Hindlimb muscle (tissue), 1 donor: Measurements from ENCODE around the gene CTNNA2. TPM values are rescaled to one million over a fixed set of nuclear protein-coding genes. Genes with fewer than 3 reads are reported as not detected.

Experiments used
- DNase-seq: peaks from one replicate; pipeline ENCODE4 v3.0.0-alpha.2; 2013
- polyA plus RNA-seq: library from polyadenylated mRNA; unstranded; fragments of 120-200 nt; gene quantifications from one replicate; pipeline ENCODE4 v1.2.1, GENCODE V29; 2013; ENCODE audit not compliant: insufficient read length

Gene CTNNA2
- polyA plus RNA-seq, 1 donor = 0.59 TPM

DNA sequence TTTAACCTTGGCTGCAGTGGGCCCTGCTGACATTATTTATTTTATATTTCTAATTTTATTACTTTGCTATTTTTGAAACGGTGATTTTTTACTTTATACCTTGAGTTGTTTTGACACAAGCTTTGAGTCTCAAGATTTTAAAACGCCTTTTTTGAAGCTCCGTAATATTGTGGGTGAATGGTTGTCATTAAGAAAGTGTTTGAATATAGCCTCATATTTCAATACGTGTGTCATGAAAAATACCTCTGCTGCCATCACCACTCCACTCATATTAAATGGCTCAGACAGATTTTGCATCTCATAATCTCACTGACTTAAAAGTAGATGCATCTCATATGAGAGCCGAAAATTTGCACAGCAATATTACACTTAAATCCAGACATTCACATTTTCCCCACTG, 106.6 kb downstream of the CTNNA2 start:
- DNase-seq = no peak

DNA sequence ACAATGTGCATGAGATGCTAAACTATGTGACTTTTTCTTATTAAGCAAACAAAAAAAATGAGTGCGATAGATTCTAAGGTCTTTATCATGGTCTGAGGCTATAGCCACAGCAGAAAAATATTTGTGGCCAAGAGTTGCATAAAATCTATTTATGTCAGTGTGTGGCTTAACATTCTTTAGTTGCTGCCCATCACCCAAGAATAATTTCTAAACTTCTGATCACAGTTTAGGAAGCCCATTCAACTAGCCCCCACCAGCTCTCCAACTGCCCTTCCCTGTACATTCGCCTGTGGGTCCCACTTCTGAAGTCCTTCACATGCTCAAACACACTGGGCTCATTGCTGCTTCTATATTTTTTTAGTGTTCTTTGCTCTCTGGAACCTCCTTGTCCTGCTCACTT, 107.1 kb downstream of the CTNNA2 start:
- no peak for DNase-seq

DNA sequence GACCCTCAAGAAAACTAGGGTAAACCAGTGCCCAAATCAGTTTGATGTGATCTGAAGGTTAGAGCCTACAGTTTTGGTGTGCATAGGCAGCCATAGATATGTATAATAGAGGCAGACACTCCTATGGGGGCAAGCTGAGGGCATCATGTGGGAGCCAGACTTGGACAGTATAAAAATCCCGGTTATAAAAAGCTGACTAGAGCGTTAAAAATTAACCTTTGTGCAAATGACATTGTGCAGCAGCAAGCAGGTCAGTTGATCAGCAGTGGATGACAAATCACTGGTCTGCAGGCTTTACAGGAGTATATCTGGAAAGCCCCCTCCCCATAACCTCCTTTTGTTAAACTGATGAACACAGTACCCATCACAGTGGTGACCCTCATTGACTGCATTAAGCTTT, 107.8 kb downstream of the CTNNA2 start:
- DNase-seq = no peak

DNA sequence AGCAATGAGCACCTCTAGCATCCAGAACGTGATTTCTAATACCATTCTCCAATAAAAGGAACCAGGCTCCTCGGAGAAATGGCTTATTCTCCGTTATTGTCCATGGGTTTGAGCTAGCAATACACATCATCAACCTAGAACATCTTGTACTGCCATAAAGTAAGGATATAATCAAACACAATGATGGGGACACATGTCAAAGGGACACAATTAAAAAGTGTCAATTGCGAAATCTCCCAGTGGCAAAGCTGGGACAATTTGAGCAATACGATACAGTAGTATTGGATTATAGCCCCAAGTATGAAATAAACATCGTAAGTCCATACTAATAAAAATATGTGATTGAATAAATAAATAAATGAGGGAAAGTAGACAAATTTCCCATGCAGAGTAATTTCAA, 108.4 kb downstream of the CTNNA2 start:
- DNase-seq = no peak

DNA sequence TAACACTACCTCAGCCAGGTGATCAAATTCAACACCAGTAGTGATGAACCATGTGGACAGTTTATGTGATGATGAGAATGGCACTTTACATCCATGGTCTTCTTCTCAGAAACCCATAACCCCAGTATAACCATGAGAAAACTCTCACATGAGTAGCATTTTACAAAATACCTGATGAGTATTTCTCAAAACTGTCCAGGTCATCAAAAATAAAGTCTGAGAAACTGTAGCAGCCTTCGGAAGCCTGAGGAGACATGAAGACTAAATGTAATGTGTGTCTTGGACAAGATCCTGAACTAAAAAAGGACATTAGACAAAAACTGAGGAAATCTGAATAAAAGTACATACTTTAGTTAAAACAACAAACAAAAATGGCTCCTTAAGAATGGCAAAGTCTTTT, 108.9 kb downstream of the CTNNA2 start:
- DNase-seq = no peak

DNA sequence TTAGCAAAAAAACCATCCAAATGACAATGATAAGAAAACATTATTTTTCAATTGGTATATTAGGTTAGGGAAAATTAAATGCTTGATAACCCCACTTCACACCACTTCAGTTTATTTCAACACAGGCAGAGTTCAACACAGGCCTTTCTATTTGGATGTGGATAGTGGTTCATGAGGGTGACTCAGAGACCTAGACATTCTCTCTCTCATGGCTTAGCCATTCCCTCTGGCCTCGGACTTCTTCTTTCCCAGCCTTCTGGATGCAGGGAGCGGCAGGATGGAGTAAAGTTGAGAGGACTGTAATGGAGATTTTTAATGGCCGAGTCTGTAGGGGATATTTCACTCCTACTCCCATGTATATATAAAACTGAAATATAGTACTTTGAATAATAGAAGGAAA, 109.7 kb downstream of the CTNNA2 start:
- no peak for DNase-seq

DNA sequence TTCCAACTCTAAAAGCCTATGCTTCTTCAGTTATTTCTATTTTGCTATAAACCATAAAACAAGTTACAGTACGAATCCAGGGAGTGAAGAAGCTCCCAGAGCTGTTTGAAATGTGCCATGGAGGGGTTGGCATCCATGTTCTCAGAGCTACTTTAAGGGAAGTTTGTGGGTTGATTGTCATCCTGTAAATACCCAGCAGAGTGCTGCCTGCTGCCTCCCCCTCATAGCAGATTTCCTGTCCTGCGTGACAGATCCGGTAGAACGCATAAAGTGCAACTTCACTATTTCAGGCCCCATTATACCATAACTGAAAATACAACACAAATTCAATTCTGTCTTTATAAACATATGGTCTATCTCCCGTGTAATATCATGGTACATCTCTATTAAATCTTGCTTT, 114.4 kb downstream of the CTNNA2 start:
- DNase-seq = no peak

DNA sequence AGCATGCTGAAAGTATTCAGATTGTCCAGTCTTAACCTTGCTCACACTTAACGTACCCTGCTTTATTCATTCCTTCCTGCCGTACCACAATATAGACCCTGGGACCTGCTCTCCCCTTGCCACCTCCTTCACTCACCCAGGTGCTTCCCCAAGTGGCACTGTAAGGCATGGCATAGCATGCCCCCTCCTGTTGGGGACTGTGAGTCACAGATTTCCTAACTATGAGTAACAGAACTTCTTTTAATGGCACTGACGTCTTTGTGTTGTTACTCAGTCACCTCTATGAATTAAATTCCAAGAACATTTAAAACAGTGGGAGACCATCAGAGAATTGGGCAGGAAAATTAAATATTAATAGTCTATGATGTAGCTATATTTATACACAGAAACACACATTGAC, 117.2 kb downstream of the CTNNA2 start:
- no peak for DNase-seq

DNA sequence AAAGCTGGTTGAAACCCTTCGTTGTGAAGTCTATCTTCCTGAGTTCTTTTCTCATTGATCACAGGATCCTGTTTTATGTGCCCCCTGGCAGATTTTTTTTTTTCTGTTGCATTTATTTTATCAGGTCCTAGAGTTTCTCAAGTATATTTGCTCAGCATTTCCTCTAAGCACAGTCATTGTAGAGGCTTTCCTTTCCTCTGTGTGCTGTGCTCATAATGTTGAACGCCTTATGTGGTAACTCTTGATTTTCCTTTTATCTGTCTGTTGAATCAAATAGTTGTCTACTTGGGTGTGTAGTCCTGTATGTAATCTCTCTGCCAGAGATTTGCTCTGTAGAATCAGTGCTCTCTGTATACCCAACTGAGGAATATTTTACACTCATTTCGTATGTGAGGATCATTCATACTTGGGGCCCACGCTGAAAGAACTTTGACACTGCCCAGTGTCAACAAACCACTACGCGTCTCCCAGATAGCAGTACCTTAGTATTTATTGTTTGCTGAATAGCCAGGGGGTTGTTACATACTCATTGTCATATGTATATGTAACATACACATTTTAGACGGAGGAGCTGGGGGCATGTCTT, 118.2 kb downstream of the CTNNA2 start:
- DNase-seq = no peak

DNA sequence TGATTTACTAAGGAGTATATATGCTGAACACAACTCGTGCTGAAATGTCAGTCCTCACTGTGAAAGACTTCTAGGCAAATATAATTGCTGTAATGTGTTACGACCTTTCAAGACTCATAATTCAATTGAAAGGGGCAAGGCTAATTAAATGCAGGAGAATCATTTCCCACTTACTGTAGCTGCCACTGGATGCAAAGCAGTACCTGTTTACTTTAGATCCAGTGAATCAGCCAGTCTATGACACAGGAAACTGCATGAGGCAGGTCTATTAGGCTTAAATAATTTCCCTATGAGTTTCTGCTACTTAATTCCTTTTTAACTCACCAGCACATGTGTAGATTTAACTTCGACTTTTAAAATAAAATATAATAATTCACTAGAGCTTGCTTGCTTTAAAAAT, 125.6 kb downstream of the CTNNA2 start:
- no peak for DNase-seq

DNA sequence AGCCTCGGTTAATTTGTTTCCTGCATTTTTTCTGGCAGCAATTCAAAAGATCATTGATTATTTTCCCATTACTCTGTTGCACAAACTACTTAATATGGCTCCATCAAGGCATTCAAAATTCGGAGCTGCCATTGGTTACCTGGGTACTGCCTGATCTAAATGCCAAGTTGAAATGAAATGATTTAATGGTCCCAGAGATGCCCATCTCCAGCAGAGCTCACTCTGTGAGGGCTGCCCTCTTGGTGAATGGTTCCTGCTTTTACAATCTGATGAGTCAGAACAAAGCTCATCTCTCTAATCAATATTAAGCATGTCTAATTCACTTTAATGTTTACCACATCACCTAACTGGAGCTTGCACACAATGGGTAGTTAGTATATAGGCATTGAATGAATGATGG, 126.1 kb downstream of the CTNNA2 start:
- no peak for DNase-seq

DNA sequence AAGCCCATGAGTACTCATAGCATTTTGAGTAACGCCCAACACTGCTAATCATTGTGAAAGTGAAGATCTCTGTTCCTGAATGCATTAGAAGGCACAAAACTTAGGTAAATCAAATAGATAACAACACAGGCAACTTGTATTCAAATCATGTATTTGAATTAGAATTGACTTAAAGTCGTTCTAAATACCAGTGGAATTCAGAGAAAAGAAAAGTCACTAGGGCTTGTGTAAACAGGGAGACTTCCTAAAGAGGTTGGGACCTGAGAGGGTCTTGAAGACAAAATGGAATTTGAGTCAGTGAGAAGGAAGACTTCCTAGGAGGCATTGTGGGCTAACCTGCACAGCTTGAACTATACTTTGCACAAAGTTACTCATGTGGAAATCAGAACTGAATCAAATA, 127.2 kb downstream of the CTNNA2 start:
- no peak for DNase-seq

DNA sequence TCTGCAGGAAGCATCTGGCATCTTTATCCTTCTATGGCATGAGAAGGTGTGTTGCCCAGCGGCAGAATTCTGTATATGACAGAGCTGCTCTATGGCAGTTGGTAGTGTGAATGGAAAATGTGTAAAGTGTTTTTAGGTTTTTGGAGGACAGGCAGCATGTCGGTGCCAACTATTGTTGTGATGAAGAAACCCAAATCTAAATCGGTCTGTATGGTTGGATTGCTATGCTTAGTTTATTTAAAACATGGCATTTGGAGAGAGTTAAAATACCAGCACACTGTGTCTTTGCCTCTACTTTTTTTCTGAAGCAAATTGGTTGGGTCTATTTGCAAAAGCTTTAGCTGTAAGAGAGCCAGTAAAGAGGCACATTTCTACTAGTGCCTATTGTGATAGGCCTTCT, 136.7 kb downstream of the CTNNA2 start:
- no peak for DNase-seq

DNA sequence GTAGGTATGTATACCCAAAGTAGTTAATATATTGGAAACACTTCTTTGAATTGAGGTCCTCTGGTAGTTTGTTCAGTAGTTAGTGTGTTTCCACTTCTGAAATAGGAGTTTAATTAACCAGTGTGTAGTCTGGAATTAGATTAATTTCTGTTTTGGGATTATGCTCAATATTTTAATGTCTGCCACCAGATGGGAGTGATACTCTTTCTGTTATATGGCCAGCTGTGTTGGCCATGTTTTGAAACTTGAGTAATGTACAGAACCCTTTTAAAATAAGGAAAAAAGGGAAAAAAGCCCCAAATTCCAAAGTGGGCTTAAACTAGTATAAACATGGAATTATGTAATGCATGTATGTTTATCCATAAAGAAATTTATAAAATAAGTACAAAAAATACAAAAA, 147.7 kb downstream of the CTNNA2 start:
- no peak for DNase-seq

DNA sequence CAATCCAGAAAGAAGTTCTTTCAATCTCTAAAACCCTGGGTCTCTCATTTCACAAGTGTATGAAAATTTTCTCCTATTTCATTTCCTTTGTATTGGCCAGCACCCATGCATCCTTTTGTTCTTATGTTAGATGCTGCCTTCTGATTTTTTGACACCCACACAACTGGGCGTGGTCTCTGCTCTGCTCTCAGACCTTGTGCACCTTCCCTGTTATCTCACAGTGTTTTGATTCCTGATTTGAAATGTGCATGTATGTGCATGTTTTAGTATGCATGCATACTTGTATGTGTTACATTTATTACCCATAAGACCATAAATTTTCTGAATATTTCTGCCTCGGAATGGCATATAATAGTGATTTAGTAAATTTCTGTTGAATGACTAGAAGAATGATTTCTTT, 152.2 kb downstream of the CTNNA2 start:
- DNase-seq = no peak

DNA sequence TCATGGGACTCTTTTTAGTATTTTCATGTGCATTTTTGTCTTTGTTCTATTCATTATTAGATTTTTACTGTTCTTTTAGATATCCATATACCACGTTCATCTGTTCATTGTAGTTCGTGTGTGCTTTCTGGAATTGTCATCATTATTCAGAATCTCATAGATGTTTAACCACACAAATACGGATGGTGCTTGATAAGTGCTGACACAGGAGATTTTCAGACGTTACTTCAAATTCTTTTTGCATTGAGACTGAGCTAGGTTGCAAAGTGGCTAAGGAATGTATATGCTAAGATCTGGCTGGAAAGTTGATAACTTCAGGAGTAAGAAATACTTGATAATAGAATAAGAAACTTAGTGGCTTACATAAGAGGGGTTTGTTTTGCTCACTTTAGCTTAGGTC, 153.6 kb downstream of the CTNNA2 start:
- DNase-seq = no peak

DNA sequence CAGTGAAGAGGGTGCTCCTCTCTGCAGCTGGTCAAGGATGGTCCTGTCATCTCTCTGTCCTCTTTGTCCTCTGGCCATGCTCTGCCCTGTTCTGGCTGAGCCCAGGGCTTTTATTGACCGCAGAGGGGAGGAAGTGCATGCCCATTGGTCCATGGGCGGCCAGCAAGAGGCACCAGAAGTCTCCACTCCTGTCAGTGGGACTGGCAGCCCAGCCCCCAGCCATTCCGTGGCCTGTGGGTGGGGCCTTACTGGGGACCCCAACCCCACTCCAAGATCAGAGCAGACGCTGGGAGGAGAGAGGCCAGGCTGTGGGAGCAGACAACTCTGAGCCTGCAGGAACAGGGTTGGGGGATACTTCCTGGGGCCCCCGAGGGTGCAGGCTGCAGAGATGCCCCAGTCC, 156.9 kb downstream of the CTNNA2 start:
- DNase-seq = no peak

DNA sequence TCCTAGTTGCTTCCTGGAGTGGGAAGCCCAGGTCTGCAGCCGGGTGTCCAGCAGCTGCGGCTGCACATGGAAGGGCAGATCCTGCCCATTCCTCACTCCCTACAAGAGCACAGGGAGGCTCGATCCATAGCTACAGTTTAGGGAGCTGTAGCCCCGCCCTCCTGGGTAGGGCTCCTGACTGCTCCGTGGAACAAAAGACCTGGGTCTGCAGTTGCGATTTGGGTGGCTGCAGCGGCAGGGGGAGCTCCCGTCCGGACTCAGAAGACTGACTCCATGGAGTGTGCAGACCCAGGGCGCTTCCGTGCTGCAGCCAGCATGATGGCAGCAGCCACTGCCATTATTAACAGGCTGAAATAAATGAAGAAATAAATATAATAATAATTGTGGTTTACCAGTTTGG, 157.3 kb downstream of the CTNNA2 start:
- DNase-seq = no peak

DNA sequence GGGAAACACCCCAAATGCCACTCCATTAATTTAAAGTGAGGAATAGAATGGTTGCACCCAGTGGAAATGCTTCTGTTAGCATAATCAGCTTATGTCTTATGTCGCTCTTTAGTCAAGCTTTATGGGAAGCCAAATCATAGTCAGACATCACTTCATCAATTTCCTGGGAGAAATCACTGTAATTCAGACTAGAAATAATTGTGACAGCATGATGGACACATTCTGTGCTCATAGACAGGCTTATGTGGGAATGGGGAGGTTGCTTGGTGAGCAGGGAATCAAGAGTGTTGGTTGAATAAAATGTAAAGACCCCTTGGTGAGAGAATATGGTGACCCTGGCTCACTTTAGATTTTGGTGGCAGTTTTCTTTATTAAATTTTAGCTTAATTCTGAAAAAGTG, 174.0 kb downstream of the CTNNA2 start:
- DNase-seq = no peak

DNA sequence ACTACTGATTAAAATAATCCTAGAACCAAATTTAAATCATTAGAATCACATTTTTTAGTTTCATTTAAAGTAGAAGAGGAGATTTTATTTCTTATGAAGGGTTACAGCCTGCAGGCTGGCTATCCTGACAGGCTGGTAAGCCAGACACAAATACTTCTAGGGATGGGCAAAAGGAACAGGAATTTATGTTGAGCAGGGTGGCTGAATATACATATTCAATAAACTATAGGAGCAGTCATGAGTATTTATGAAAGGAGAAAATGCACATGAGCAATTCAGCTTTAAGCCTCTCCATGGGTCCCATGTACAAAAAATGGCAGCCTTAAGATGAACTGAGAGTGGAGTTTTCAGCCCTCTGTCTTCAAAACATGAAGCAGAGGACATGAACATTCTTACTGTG, 182.4 kb downstream of the CTNNA2 start:
- DNase-seq = no peak

DNA sequence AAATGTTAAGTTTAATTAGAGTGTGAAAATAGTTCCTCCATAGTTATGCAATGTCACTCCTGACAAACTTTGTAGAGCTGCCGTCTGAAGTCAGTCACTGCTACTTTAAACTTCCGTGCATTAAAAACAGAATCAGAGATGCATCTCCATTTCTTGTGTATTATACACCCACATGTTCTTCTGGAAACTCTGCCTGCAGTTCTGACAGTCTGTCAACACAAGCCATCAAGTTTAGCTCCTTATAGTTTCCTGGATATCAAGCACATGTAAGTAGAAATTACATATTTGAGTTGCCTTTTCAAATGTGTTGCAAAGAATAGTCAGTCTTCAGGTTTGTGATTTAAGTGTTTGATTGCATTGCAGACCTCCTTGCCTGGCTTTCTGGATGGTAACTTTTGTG, 184.3 kb downstream of the CTNNA2 start:
- no peak for DNase-seq

DNA sequence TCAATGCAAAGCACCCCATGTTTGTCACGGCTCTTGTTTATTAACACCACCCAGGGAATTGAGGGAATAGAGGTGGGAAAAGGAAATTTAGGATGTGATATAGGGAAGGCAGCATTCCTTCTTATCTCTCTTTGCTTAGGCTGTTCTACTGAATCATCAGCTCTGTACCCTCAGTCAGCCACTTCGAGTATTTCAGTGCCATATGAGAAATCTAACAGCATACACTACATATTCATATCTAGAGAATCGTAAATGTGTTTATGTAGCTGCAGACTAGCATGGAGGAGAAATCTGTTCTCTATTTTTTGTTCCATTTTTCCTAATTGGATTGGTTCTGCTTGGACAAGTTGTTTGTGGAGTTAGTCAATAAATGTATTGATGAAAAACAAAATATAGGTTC, 187.8 kb downstream of the CTNNA2 start:
- DNase-seq = no peak

DNA sequence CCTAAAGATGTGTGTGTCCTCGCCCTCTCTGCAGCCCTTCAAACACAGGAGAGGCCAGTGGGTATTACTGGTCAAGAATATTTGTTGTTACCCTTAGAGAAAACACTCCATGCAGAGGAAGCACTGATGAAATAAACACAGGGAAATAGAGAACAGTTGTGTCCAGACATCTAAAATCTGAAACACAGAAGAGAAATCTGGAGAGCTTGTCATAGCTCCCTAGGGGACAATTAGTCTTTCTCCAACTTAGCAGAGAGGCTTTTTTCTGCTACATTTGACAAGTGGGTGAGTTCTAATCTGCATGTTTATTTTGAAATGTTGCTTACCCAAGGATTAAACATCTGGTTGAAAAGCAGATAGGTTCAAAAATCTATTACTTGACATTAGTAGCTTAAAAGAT, 190.1 kb downstream of the CTNNA2 start:
- DNase-seq = no peak

DNA sequence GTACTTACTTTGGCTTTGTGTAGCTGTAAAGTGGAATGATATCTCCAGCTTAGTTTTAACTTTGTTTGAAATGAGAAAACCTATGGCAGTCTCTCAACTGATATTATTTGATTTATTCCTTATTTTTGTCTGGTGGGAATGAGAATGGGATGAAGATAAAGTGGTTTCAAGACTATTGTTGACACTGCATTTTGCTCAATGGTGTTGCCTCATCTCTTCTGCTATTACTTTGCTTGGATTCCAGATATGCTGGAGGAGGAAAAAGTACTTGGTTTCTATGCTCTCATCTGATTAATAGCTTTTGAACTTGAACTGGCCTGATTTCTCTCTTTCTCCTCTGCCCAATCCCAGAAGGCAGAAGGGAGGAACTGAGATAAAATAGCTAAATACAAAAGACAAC, 198.2 kb downstream of the CTNNA2 start:
- no peak for DNase-seq

DNA sequence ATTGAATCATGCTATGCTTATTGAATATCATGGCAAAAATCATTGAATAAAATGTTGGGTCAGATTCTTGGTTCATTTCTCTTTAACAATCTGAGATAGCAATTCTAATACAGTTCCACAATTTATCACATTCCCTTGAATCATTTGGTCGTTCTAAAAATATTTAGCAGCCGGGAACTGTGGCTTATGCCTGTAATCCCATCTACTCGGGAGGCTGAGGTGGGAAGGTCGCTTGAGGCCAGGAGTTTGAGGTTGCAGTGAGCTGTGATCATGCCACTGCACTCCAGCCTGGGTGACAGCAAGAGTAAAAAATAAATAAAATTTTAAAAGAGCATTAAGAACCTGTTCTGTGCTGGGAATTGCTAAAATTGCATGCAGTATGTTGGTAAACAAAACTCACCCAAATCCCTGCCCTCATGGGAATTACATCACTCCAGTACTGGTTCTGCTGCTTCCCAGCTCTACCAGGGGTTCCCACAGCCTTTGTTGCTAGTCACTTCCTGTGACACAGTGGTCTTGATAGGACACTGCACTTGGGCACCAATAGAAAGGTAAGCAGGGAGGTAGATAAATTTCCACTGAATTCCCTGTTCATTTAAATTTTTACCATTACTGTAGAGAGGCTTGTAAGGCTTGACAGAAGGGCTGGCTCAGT, 200.4 kb downstream of the CTNNA2 start:
- no peak for DNase-seq
